GM23248 (cell line): ENCODE measurements around the gene SLC38A2.

Source experiments
- EZH2 ChIP-seq: fragments of 200-600 bp; sonication (generic); IDR thresholded peaks from 2 replicates; pipeline ENCODE4 v1.6.1; 2018; ENCODE audit warnings: antibody characterized with exemption, mild to moderate bottlenecking; ENCODE audit not compliant: insufficient read depth, poor library complexity, severe bottlenecking
- EZH2phosphoT487 ChIP-seq: fragments of 200-600 bp; sonication (generic); IDR thresholded peaks from 2 replicates; pipeline ENCODE4 v1.6.1; 2018; ENCODE audit warnings: antibody characterized with exemption, moderate library complexity, mild to moderate bottlenecking, low read depth; ENCODE audit not compliant: insufficient read depth

DNA sequence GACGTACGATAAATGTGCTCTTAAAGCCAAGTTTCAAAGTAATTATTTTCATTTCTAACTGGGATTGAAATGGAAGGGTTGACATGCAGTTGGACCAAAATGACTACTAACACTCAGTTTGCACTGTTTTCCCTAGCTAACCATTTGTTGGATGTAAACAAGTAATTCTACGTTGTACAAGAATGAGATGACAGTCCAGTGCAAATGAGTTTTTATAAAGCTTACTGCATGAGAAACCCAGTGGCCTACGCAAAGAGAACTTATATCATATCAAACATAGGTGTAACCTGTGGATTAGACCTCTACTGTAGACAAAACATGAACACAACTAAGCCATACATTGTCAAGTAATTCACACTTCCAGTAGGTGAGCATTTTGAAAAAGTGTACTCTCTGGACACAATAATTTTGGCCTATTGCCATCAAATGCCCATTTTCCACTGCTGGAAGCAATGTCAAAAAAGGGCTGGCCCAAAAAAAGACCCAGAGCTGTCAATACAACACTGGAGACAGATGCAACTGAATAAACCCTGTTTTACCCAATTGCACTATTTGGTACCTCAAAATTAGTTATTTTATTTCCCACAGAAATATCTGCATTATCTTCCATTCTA, 12.8 kb downstream of the SLC38A2 start:
- TF ChIP-seq EZH2phosphoT487: no peak
- no peak for TF ChIP-seq EZH2
